A673 (cell line): Measurements from ENCODE around the gene PLD1.

Source experiments
- EZH2 ChIP-seq: fragments of 200-600 bp; sonication (generic); IDR thresholded peaks from 2 replicates; pipeline ENCODE4 v1.6.1; 2017; ENCODE audit warnings: borderline replicate concordance, low read depth, mild to moderate bottlenecking, mixed read lengths, antibody characterized with exemption, low read length; ENCODE audit not compliant: poor library complexity, severe bottlenecking
- TF ChIP-seq, protein P1 (sequence below): fragments of 300-800, 200-600 bp; sonication (generic); conservative IDR thresholded peaks from 2 replicates; pipeline ENCODE4 v1.5.1; 2017; ENCODE audit warnings: low read depth, mild to moderate bottlenecking, antibody characterized with exemption, low read length, moderate library complexity, mixed read lengths

DNA sequence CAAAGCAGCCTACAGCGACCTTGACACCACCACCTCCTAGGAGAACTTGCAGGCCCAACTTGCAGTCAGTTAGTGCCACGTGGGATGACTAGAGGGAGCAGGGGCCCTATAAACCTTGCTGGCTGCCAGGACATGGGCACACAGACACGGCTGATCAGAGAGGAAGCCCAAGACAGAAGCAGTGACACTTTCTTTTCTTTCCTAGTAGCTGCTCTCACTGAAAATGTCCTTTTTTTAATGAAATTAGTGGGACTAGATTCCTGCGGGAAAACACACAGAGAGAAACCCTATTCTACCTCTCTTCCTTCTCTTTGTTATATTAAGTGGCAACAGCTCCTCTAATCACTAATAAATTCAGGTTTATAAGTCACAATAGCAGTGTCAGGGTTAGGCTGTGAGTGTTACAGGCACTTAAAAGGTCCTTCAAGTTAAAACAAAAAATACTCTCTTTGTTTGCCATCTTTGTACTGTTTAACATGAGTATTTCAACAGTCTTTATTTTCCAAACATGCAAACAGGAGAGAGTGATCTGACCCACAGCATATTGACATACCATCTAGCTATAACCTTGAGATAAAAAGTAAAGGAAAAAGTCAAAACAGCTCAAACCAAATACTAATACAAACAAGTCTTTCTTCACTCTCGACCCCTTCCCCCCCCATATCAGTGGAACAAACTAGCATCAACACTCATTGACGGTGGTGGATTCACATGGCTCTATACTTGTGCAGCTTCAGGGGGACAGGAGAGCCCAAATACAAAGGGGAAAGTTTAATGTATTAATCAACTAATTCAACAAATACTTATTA lies 30.7 kb upstream of the PLD1 start:
- TF ChIP-seq, protein P1, sequence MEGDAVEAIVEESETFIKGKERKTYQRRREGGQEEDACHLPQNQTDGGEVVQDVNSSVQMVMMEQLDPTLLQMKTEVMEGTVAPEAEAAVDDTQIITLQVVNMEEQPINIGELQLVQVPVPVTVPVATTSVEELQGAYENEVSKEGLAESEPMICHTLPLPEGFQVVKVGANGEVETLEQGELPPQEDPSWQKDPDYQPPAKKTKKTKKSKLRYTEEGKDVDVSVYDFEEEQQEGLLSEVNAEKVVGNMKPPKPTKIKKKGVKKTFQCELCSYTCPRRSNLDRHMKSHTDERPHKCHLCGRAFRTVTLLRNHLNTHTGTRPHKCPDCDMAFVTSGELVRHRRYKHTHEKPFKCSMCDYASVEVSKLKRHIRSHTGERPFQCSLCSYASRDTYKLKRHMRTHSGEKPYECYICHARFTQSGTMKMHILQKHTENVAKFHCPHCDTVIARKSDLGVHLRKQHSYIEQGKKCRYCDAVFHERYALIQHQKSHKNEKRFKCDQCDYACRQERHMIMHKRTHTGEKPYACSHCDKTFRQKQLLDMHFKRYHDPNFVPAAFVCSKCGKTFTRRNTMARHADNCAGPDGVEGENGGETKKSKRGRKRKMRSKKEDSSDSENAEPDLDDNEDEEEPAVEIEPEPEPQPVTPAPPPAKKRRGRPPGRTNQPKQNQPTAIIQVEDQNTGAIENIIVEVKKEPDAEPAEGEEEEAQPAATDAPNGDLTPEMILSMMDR, result no peak
- no peak for TF ChIP-seq EZH2
